GM12874 (cell line): ENCODE data around the gene DGKB.

ENCODE experiments used
- CTCF ChIP-seq: IDR thresholded peaks from 2 replicates; pipeline ENCODE4 v1.5.1; 2011; ENCODE audit warnings: low read depth, mild to moderate bottlenecking, control low read depth, low read length, moderate library complexity; ENCODE audit not compliant: insufficient read depth

Gene DGKB

GRCh38 chr7:14828053-14828452 is 74.5 kb downstream of the DGKB start:
- no peak for TF ChIP-seq CTCF

- TF ChIP-seq CTCF: no peak
These were observed 76.1 kb downstream of the DGKB start for GRCh38 chr7:14826426-14826825.

GRCh38 chr7:14825912-14826311 is 76.6 kb downstream of the DGKB start:
- TF ChIP-seq CTCF: no peak

- TF ChIP-seq CTCF: no peak
These were observed 80.1 kb downstream of the DGKB start for GRCh38 chr7:14822481-14822854.

- no peak for TF ChIP-seq CTCF
These were observed 80.6 kb downstream of the DGKB start for GRCh38 chr7:14821757-14822480.

GRCh38 chr7:14818871-14819270 is 83.7 kb downstream of the DGKB start:
- TF ChIP-seq CTCF: no peak

- TF ChIP-seq CTCF: no peak
These were observed 84.5 kb downstream of the DGKB start for GRCh38 chr7:14817829-14818614.
